ENCODE data around the gene SPRR1A.
"Not testable (repeated sequence)": the region's sequence is repeated elsewhere in the genome, so short reads cannot be mapped to it uniquely, and the experiment has no call there.

The SPRR1A gene

GRCh38 chr1:153001382-153001781 lies 17.5 kb downstream of the SPRR1A start, which contains the start of gene SPRR3:
TSS of gene SPRR3 (plus strand) at chr1:153001749. CDS start at chr1:153003021, 1,272 bp downstream.
- no peak within 1 kb of the TSS for H2BK120ac ChIP-seq (ENCODE audit: low read depth, low read length)
- no peak within 1 kb of the TSS for H2AK5ac ChIP-seq (ENCODE audit: low read length, severe bottlenecking)
- no peaks in the 10 kb centered on the region for H3K4me1 ChIP-seq (ENCODE audit: control insufficient read depth, insufficient read depth, low read depth, low read length)
- H3K23ac ChIP-seq (ENCODE audit: low read length in 2 of 2): no peak within 1 kb of the TSS
- no peaks in the 10 kb centered on the region for H3K79me1 ChIP-seq (replicated peaks; ENCODE audit: low read length, poor library complexity, severe bottlenecking)
- H2AFZ ChIP-seq (ENCODE audit: low read depth, low read length): no peak within 1 kb of the TSS
- H3K18ac ChIP-seq (ENCODE audit: low read depth in 1 of 2, low read length in 2 of 2): no peak within 1 kb of the TSS
- no peaks in the 10 kb centered on the region for H3K36me3 ChIP-seq (ENCODE audit: control insufficient read depth in 1 of 2, insufficient read depth in 2 of 2, low read depth in 1 of 2, low read length in 2 of 2)
- H2BK5ac ChIP-seq (ENCODE audit: low read depth, low read length, poor library complexity, severe bottlenecking): no peak within 1 kb of the TSS
- H3K9ac ChIP-seq (ENCODE audit: low read length): no peak within 1 kb of the TSS
- H2BK15ac ChIP-seq (ENCODE audit: low read depth, poor library complexity, severe bottlenecking): no peak within 1 kb of the TSS
- H3K4ac ChIP-seq (ENCODE audit: low read depth in 1 of 2, low read length in 2 of 2): no peak within 1 kb of the TSS
- H2BK12ac ChIP-seq (ENCODE audit: low read length in 2 of 2): no peak within 1 kb of the TSS
- no peak within 1 kb of the TSS for H3K27ac ChIP-seq (ENCODE audit: low read length, poor library complexity, severe bottlenecking)
- H3K4me3 ChIP-seq (ENCODE audit: insufficient read depth in 1 of 2, low read depth in 1 of 2, low read length in 2 of 2): no peak within 1 kb of the TSS
- no peak within 1 kb of the TSS for H4K8ac ChIP-seq (ENCODE audit: low read length)
- no peak within 1 kb of the TSS for H3K4me2 ChIP-seq (ENCODE audit: low read length, poor library complexity, severe bottlenecking)
- WGBS: 19% methylated on average over 1 of the region's 2 CpGs
- H4K91ac ChIP-seq (ENCODE audit: low read length): no peak within 1 kb of the TSS
- H3K27me3 ChIP-seq (ENCODE audit: control insufficient read depth in 1 of 2, insufficient read depth in 1 of 2, low read length in 2 of 2): no peaks in the 10 kb centered on the region
- H3K9me3 ChIP-seq (ENCODE audit: control insufficient read depth, low read length): no peaks in the 10 kb centered on the region
- no peak within 1 kb of the TSS for H3K14ac ChIP-seq (ENCODE audit: low read length in 2 of 2)
- DNase-seq: no peak

DNA sequence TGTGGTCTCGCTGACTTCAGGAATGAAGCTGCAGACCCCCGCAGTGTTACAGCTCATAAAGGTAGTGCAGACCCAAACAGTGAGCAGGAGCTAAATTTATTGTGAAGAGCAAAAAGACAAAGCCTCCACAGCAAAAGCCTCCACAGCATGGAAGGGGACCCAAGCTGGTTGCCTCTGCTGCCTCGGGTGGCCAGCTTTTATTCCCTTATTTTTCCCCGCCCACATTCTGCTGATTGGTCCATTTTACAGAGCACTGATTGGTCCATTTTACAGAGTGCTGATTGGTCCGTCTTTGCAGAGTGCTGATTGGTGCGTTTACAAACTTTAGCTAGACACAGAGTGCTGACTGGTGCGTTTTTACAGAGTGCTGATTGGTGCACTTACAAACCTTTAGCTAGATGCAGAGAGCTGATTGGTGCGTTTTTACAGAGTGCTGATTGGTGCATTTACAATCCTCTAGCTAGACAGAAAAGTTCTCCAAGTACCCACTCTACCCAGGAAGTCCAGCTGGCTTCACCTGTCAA lies 27.4 kb downstream of the SPRR1A start:
- H3K9ac ChIP-seq (ENCODE audit: low read length); H3K4ac ChIP-seq (ENCODE audit: low read depth in 1 of 2, low read length in 2 of 2); H3K27me3 ChIP-seq (ENCODE audit: control insufficient read depth in 1 of 2, insufficient read depth in 1 of 2, low read length in 2 of 2); H2BK12ac ChIP-seq (ENCODE audit: low read length in 2 of 2); H4K8ac ChIP-seq (ENCODE audit: low read length); H3K4me2 ChIP-seq (ENCODE audit: low read length, poor library complexity, severe bottlenecking); DNase-seq; H2BK120ac ChIP-seq (ENCODE audit: low read depth, low read length); H2AK5ac ChIP-seq (ENCODE audit: low read length, severe bottlenecking); H3K14ac ChIP-seq (ENCODE audit: low read length in 2 of 2); H3K79me1 ChIP-seq (replicated peaks; ENCODE audit: low read length, poor library complexity, severe bottlenecking); H3K18ac ChIP-seq (ENCODE audit: low read depth in 1 of 2, low read length in 2 of 2); H3K23ac ChIP-seq (ENCODE audit: low read length in 2 of 2); H3K27ac ChIP-seq (ENCODE audit: low read length, poor library complexity, severe bottlenecking); H2BK5ac ChIP-seq (ENCODE audit: low read depth, low read length, poor library complexity, severe bottlenecking); H3K4me3 ChIP-seq (ENCODE audit: insufficient read depth in 1 of 2, low read depth in 1 of 2, low read length in 2 of 2); H3K36me3 ChIP-seq (ENCODE audit: control insufficient read depth in 1 of 2, insufficient read depth in 2 of 2, low read depth in 1 of 2, low read length in 2 of 2); H2BK15ac ChIP-seq (ENCODE audit: low read depth, poor library complexity, severe bottlenecking); H3K9me3 ChIP-seq (ENCODE audit: control insufficient read depth, low read length); H3K4me1 ChIP-seq (ENCODE audit: control insufficient read depth, insufficient read depth, low read depth, low read length); H4K91ac ChIP-seq (ENCODE audit: low read length); H2AFZ ChIP-seq (ENCODE audit: low read depth, low read length): not testable (repeated sequence)
- 78% methylated on average over 7 of the region's 8 CpGs for WGBS

DNA sequence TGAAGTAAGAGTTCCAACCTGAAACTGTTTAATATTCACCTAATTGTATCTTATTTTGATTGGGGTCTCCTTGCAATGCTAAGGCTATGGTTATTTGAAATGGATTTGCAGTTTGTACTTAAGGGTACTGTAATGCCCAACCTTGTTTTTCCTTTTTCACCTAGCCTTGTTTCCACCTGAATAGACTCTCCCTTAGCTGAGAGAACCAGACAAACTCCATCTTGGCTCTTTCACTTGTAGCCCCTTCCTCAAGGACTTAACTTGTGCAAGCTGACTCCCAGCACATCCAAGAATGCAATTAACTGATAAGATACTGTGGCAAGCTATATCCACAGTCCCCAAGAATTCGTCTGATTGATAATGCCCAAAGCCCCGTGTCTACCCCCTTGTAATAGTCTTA lies 37.9 kb downstream of the SPRR1A start:
- not testable (repeated sequence) for H3K79me1 ChIP-seq (replicated peaks; ENCODE audit: low read length, poor library complexity, severe bottlenecking); H3K14ac ChIP-seq (ENCODE audit: low read length in 2 of 2); H2AK5ac ChIP-seq (ENCODE audit: low read length, severe bottlenecking); H3K27me3 ChIP-seq (ENCODE audit: control insufficient read depth in 1 of 2, insufficient read depth in 1 of 2, low read length in 2 of 2); H2AFZ ChIP-seq (ENCODE audit: low read depth, low read length); H3K18ac ChIP-seq (ENCODE audit: low read depth in 1 of 2, low read length in 2 of 2); H3K4ac ChIP-seq (ENCODE audit: low read depth in 1 of 2, low read length in 2 of 2); H3K9me3 ChIP-seq (ENCODE audit: control insufficient read depth, low read length); H3K23ac ChIP-seq (ENCODE audit: low read length in 2 of 2); H4K91ac ChIP-seq (ENCODE audit: low read length); H3K27ac ChIP-seq (ENCODE audit: low read length, poor library complexity, severe bottlenecking); DNase-seq; H2BK12ac ChIP-seq (ENCODE audit: low read length in 2 of 2); H2BK15ac ChIP-seq (ENCODE audit: low read depth, poor library complexity, severe bottlenecking); H3K4me3 ChIP-seq (ENCODE audit: insufficient read depth in 1 of 2, low read depth in 1 of 2, low read length in 2 of 2); H2BK5ac ChIP-seq (ENCODE audit: low read depth, low read length, poor library complexity, severe bottlenecking); H2BK120ac ChIP-seq (ENCODE audit: low read depth, low read length); H4K8ac ChIP-seq (ENCODE audit: low read length); H3K9ac ChIP-seq (ENCODE audit: low read length); H3K4me2 ChIP-seq (ENCODE audit: low read length, poor library complexity, severe bottlenecking); H3K4me1 ChIP-seq (ENCODE audit: control insufficient read depth, insufficient read depth, low read depth, low read length); H3K36me3 ChIP-seq (ENCODE audit: control insufficient read depth in 1 of 2, insufficient read depth in 2 of 2, low read depth in 1 of 2, low read length in 2 of 2)
- WGBS: 39% methylated on average over 2 of the region's 2 CpGs

- H4K8ac ChIP-seq (ENCODE audit: low read length); H3K4ac ChIP-seq (ENCODE audit: low read depth in 1 of 2, low read length in 2 of 2); H2AFZ ChIP-seq (ENCODE audit: low read depth, low read length); H3K18ac ChIP-seq (ENCODE audit: low read depth in 1 of 2, low read length in 2 of 2); H2BK5ac ChIP-seq (ENCODE audit: low read depth, low read length, poor library complexity, severe bottlenecking); H3K9me3 ChIP-seq (ENCODE audit: control insufficient read depth, low read length); H3K4me3 ChIP-seq (ENCODE audit: insufficient read depth in 1 of 2, low read depth in 1 of 2, low read length in 2 of 2); H3K27me3 ChIP-seq (ENCODE audit: control insufficient read depth in 1 of 2, insufficient read depth in 1 of 2, low read length in 2 of 2); H3K14ac ChIP-seq (ENCODE audit: low read length in 2 of 2); H3K4me2 ChIP-seq (ENCODE audit: low read length, poor library complexity, severe bottlenecking); H2BK120ac ChIP-seq (ENCODE audit: low read depth, low read length); H3K36me3 ChIP-seq (ENCODE audit: control insufficient read depth in 1 of 2, insufficient read depth in 2 of 2, low read depth in 1 of 2, low read length in 2 of 2); H3K23ac ChIP-seq (ENCODE audit: low read length in 2 of 2); H2BK15ac ChIP-seq (ENCODE audit: low read depth, poor library complexity, severe bottlenecking); H3K27ac ChIP-seq (ENCODE audit: low read length, poor library complexity, severe bottlenecking); H3K9ac ChIP-seq (ENCODE audit: low read length); H2BK12ac ChIP-seq (ENCODE audit: low read length in 2 of 2); DNase-seq; H3K4me1 ChIP-seq (ENCODE audit: control insufficient read depth, insufficient read depth, low read depth, low read length); H4K91ac ChIP-seq (ENCODE audit: low read length); H2AK5ac ChIP-seq (ENCODE audit: low read length, severe bottlenecking); H3K79me1 ChIP-seq (replicated peaks; ENCODE audit: low read length, poor library complexity, severe bottlenecking): not testable (repeated sequence)
- 90% methylated on average over 7 of the region's 9 CpGs for WGBS
These were observed 38.5 kb downstream of the SPRR1A start for GRCh38 chr1:153022340-153022739.
